HG03108 (cell line): ENCODE measurements around the gene PDLIM3.
"Not testable (repeated sequence)": the region's sequence is repeated elsewhere in the genome, so short reads cannot be mapped to it uniquely, and the experiment has no call there.

ENCODE experiments used
- ATAC-seq: cut with Tn5 transposase; IDR thresholded peaks from one replicate; pipeline ENCODE4 v1.9.1; 2021; ENCODE audit warnings: moderate library complexity; ENCODE audit not compliant: unreplicated experiment

Gene PDLIM3

GRCh38 chr4:185534866-185535611 lies at the start of gene PDLIM3:
Gene PDLIM3 (minus strand): TSS chr4:185535507. CDS start chr4:185535434, 73 bp downstream.
- no peak for ATAC-seq

GRCh38 chr4:185583813-185584212 lies 48.5 kb upstream of the PDLIM3 start:
- ATAC-seq: no peak

- no peak for ATAC-seq
Measured at GRCh38 chr4:185582651-185583400, 47.5 kb upstream of the PDLIM3 start.

GRCh38 chr4:185580699-185581098 lies 45.4 kb upstream of the PDLIM3 start:
- ATAC-seq: no peak

- ATAC-seq: no peak
Measured at GRCh38 chr4:185578284-185578683, 43.0 kb upstream of the PDLIM3 start.

- ATAC-seq: no peak
Measured at GRCh38 chr4:185576962-185577950, 41.9 kb upstream of the PDLIM3 start.

- no peak for ATAC-seq
Measured at GRCh38 chr4:185576314-185576961, 41.1 kb upstream of the PDLIM3 start.

- ATAC-seq: no peak
Measured at GRCh38 chr4:185573651-185574199, 38.4 kb upstream of the PDLIM3 start.

GRCh38 chr4:185570727-185571126 lies 35.4 kb upstream of the PDLIM3 start:
- no peak for ATAC-seq

GRCh38 chr4:185567381-185568376 lies 32.4 kb upstream of the PDLIM3 start:
- ATAC-seq: no peak

GRCh38 chr4:185566972-185567371 lies 31.7 kb upstream of the PDLIM3 start:
- ATAC-seq: no peak

GRCh38 chr4:185566425-185566824 lies 31.1 kb upstream of the PDLIM3 start:
- no peak for ATAC-seq

GRCh38 chr4:185565696-185566095 lies 30.4 kb upstream of the PDLIM3 start:
- no peak for ATAC-seq

- no peak for ATAC-seq
Measured at GRCh38 chr4:185564349-185564748, 29.0 kb upstream of the PDLIM3 start.

- no peak for ATAC-seq
Measured at GRCh38 chr4:185562531-185562930, 27.2 kb upstream of the PDLIM3 start.

- ATAC-seq: no peak
Measured at GRCh38 chr4:185560316-185560715, 25.0 kb upstream of the PDLIM3 start.

GRCh38 chr4:185559915-185560281 lies 24.6 kb upstream of the PDLIM3 start:
- no peak for ATAC-seq

GRCh38 chr4:185559251-185559914 lies 24.1 kb upstream of the PDLIM3 start:
- not testable (repeated sequence) for ATAC-seq
